HEK293 (cell line): ENCODE measurements around the gene ZBTB47.

Source experiments
- CTCF ChIA-PET: fragments of 350-600 bp; formaldehyde crosslinking; extraction: SDS; loops from one replicate; lab custom pipeline; 2021; ENCODE audit warnings: antibody characterized with exemption; lab: Yijun Ruan, JAX
- POLR2A ChIA-PET: fragments of 300-600 bp; formaldehyde crosslinking; extraction: SDS; loops from one replicate; lab custom pipeline; 2020; ENCODE audit warnings: antibody characterized with exemption, inconsistent platforms; lab: Yijun Ruan, JAX
- H3K27ac ChIP-seq: fragments of 200-500 bp; sonication (Bioruptor generic); 2 replicates; pipeline ENCODE4 v1.5.1; 2014; ENCODE audit warnings: low read depth, low read length, control low read depth, inconsistent platforms; ENCODE audit errors: extremely low read depth
- H3K36me3 ChIP-seq, 2 experiments: fragments of 200-500 bp in 1 of 2; sonication (Bioruptor generic) in 1 of 2; 1 replicate in 1 of 2; 2 replicates in 1 of 2; pipeline ENCODE4 v1.5.1; 2014 to 2017; ENCODE audit warnings: inconsistent platforms in 2 of 2, low read length in 2 of 2; ENCODE audit not compliant: control insufficient read depth in 2 of 2, insufficient read depth in 1 of 2
- H3K4me1 ChIP-seq: fragments of 200-500 bp; sonication (Bioruptor generic); 2 replicates; pipeline ENCODE4 v1.5.1; 2014; ENCODE audit warnings: mild to moderate bottlenecking, low read length, inconsistent platforms; ENCODE audit not compliant: control insufficient read depth, insufficient read depth
- H3K4me3 ChIP-seq: 2 replicates; pipeline ENCODE4 v1.5.1; 2011; ENCODE audit warnings: low read depth, mild to moderate bottlenecking, control low read depth, low read length, moderate library complexity
- H3K9me3 ChIP-seq: fragments of 200-500 bp; sonication (Bioruptor generic); 2 replicates; pipeline ENCODE4 v1.5.1; 2014; ENCODE audit warnings: low read depth, low read length, inconsistent platforms; ENCODE audit not compliant: control insufficient read depth, insufficient read depth
- GLI4 ChIP-seq: fragments of 450-650 bp; formaldehyde crosslinking; IDR thresholded peaks from 2 replicates; pipeline ENCODE4 v1.5.1; 2016; ENCODE audit warnings: missing biosample characterization, missing genetic modification characterization
- KLF10 ChIP-seq: fragments of 450-650 bp; IDR thresholded peaks from 2 replicates; pipeline ENCODE4 v1.5.1; 2018; ENCODE audit warnings: missing biosample characterization, mild to moderate bottlenecking, missing genetic modification characterization
- SALL2 ChIP-seq: fragments of 450-650 bp; formaldehyde crosslinking; IDR thresholded peaks from 2 replicates; pipeline ENCODE4 v1.5.0; 2017; ENCODE audit warnings: missing biosample characterization, mild to moderate bottlenecking, missing genetic modification characterization, borderline replicate concordance
- SETDB1 ChIP-seq: IDR thresholded peaks from one replicate; pipeline ENCODE4 v1.6.1; 2017; ENCODE audit warnings: mild to moderate bottlenecking, low read length, moderate library complexity, mixed read lengths; ENCODE audit not compliant: insufficient read length
- WT1 ChIP-seq: fragments of 450-650 bp; formaldehyde crosslinking; IDR thresholded peaks from 2 replicates; pipeline ENCODE4 v1.5.1; 2016; ENCODE audit warnings: missing biosample characterization, missing genetic modification characterization
- ZNF146 ChIP-seq: fragments of 450-650 bp; formaldehyde crosslinking; IDR thresholded peaks from 2 replicates; pipeline ENCODE4 v1.5.1; 2016; ENCODE audit warnings: missing biosample characterization, missing genetic modification characterization
- ZNF169 ChIP-seq: fragments of 450-650 bp; formaldehyde crosslinking; IDR thresholded peaks from 2 replicates; pipeline ENCODE4 v1.5.1; 2016; ENCODE audit warnings: missing biosample characterization, missing genetic modification characterization
- ZNF175 ChIP-seq: fragments of 450-650 bp; formaldehyde crosslinking; IDR thresholded peaks from 2 replicates; pipeline ENCODE4 v1.5.1; 2016; ENCODE audit warnings: missing biosample characterization, missing genetic modification characterization
- ZNF221 ChIP-seq: fragments of 450-650 bp; formaldehyde crosslinking; IDR thresholded peaks from 2 replicates; pipeline ENCODE4 v1.5.1; 2017; ENCODE audit warnings: missing biosample characterization, missing genetic modification characterization, borderline replicate concordance
- ZNF513 ChIP-seq: fragments of 450-650 bp; IDR thresholded peaks from 2 replicates; pipeline ENCODE4 v1.5.1; 2018; ENCODE audit warnings: missing biosample characterization, missing genetic modification characterization
- ZNF544 ChIP-seq: fragments of 450-650 bp; formaldehyde crosslinking; IDR thresholded peaks from 2 replicates; pipeline ENCODE4 v1.5.0; 2017; ENCODE audit warnings: missing biosample characterization, missing genetic modification characterization
- ZNF560 ChIP-seq: fragments of 450-650 bp; formaldehyde crosslinking; IDR thresholded peaks from 2 replicates; pipeline ENCODE4 v1.5.1; 2017; ENCODE audit warnings: missing biosample characterization, missing genetic modification characterization, borderline replicate concordance
- ZNF596 ChIP-seq: fragments of 450-650 bp; IDR thresholded peaks from 2 replicates; pipeline ENCODE4 v1.5.0; 2018; ENCODE audit warnings: missing biosample characterization, mild to moderate bottlenecking, missing genetic modification characterization, moderate library complexity
- ZNF791 ChIP-seq: fragments of 450-650 bp; formaldehyde crosslinking; IDR thresholded peaks from 2 replicates; pipeline ENCODE4 v1.5.1; 2016; ENCODE audit warnings: missing biosample characterization, missing genetic modification characterization
- ZNF830 ChIP-seq: fragments of 450-650 bp; IDR thresholded peaks from 2 replicates; pipeline ENCODE4 v1.5.0; 2018; ENCODE audit warnings: missing biosample characterization, missing genetic modification characterization, low read depth, mild to moderate bottlenecking, moderate library complexity
- TF ChIP-seq, protein P1 (sequence below): fragments of 450-650 bp; formaldehyde crosslinking; conservative IDR thresholded peaks from 2 replicates; pipeline ENCODE4 v1.5.1; 2016; ENCODE audit warnings: low read depth, missing biosample characterization, missing genetic modification characterization
- TF ChIP-seq, protein P2 (sequence below): fragments of 450-650 bp; formaldehyde crosslinking; conservative IDR thresholded peaks from 2 replicates; pipeline ENCODE4 v1.5.1; 2016; ENCODE audit warnings: low read depth, missing biosample characterization, missing genetic modification characterization
- TF ChIP-seq, protein P3 (sequence below): IDR thresholded peaks from 2 replicates; pipeline ENCODE4 v1.6.1; 2011; ENCODE audit warnings: mild to moderate bottlenecking, low read depth, low read length, borderline replicate concordance

ZBTB47 gene

GRCh38 chr3:42685891-42686820 is 32.7 kb downstream of the ZBTB47 start:
- H3K9me3 ChIP-seq = no peaks in the 10 kb centered on the region
- H3K4me1 ChIP-seq = no peaks in the 10 kb centered on the region
- TF ChIP-seq GLI4 (no peak), ZNF175 (no peak), ZNF544 (tag by site-specific recombination) (no peak)
- TF ChIP-seq, protein P1, sequence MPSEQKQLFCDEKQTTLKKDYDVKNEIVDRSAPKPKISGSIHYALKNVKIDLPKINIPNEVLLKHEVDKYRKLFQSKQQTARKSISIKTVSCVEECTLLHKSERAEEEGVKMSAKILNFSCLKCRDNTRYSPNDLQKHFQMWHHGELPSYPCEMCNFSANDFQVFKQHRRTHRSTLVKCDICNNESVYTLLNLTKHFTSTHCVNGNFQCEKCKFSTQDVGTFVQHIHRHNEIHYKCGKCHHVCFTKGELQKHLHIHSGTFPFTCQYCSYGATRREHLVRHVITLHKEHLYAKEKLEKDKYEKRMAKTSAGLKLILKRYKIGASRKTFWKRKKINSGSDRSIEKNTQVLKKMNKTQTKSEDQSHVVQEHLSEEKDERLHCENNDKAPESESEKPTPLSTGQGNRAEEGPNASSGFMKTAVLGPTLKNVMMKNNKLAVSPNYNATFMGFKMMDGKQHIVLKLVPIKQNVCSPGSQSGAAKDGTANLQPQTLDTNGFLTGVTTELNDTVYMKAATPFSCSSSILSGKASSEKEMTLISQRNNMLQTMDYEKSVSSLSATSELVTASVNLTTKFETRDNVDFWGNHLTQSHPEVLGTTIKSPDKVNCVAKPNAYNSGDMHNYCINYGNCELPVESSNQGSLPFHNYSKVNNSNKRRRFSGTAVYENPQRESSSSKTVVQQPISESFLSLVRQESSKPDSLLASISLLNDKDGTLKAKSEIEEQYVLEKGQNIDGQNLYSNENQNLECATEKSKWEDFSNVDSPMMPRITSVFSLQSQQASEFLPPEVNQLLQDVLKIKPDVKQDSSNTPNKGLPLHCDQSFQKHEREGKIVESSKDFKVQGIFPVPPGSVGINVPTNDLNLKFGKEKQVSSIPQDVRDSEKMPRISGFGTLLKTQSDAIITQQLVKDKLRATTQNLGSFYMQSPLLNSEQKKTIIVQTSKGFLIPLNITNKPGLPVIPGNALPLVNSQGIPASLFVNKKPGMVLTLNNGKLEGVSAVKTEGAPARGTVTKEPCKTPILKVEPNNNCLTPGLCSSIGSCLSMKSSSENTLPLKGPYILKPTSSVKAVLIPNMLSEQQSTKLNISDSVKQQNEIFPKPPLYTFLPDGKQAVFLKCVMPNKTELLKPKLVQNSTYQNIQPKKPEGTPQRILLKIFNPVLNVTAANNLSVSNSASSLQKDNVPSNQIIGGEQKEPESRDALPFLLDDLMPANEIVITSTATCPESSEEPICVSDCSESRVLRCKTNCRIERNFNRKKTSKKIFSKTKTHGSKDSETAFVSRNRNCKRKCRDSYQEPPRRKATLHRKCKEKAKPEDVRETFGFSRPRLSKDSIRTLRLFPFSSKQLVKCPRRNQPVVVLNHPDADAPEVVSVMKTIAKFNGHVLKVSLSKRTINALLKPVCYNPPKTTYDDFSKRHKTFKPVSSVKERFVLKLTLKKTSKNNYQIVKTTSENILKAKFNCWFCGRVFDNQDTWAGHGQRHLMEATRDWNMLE (tag by site-specific recombination) = no peak
- POLR2A ChIA-PET = no interaction called here
- no peaks in the 10 kb centered on the region for H3K36me3 ChIP-seq
- H3K27ac ChIP-seq = no peak overlapping the region
- CTCF ChIA-PET = no interaction called here
- H3K4me3 ChIP-seq = no peak overlapping the region

- H3K36me3 ChIP-seq = no peaks in the 10 kb centered on the region
- H3K4me1 ChIP-seq = no peaks in the 10 kb centered on the region
- no peak overlapping the region for H3K4me3 ChIP-seq
- TF ChIP-seq, protein P2, sequence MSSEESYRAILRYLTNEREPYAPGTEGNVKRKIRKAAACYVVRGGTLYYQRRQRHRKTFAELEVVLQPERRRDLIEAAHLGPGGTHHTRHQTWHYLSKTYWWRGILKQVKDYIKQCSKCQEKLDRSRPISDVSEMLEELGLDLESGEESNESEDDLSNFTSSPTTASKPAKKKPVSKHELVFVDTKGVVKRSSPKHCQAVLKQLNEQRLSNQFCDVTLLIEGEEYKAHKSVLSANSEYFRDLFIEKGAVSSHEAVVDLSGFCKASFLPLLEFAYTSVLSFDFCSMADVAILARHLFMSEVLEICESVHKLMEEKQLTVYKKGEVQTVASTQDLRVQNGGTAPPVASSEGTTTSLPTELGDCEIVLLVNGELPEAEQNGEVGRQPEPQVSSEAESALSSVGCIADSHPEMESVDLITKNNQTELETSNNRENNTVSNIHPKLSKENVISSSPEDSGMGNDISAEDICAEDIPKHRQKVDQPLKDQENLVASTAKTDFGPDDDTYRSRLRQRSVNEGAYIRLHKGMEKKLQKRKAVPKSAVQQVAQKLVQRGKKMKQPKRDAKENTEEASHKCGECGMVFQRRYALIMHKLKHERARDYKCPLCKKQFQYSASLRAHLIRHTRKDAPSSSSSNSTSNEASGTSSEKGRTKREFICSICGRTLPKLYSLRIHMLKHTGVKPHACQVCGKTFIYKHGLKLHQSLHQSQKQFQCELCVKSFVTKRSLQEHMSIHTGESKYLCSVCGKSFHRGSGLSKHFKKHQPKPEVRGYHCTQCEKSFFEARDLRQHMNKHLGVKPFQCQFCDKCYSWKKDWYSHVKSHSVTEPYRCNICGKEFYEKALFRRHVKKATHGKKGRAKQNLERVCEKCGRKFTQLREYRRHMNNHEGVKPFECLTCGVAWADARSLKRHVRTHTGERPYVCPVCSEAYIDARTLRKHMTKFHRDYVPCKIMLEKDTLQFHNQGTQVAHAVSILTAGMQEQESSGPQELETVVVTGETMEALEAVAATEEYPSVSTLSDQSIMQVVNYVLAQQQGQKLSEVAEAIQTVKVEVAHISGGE (tag by site-specific recombination) = no peak
- TF ChIP-seq WT1 (tag by site-specific recombination) = no peak
- no peak for TF ChIP-seq ZNF791
- TF ChIP-seq ZNF830 (tag by site-specific recombination) = no peak
- no peak for TF ChIP-seq ZNF596
- no peak for TF ChIP-seq SETDB1
- TF ChIP-seq ZNF169 = no peak
- no peak for TF ChIP-seq ZNF146 (tag by site-specific recombination)
- TF ChIP-seq, protein P3, sequence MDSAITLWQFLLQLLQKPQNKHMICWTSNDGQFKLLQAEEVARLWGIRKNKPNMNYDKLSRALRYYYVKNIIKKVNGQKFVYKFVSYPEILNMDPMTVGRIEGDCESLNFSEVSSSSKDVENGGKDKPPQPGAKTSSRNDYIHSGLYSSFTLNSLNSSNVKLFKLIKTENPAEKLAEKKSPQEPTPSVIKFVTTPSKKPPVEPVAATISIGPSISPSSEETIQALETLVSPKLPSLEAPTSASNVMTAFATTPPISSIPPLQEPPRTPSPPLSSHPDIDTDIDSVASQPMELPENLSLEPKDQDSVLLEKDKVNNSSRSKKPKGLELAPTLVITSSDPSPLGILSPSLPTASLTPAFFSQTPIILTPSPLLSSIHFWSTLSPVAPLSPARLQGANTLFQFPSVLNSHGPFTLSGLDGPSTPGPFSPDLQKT = no peak
- no peak for TF ChIP-seq SALL2
- TF ChIP-seq KLF10 (tag by site-specific recombination) = no peak
- no peak for TF ChIP-seq ZNF560 (tag by site-specific recombination)
- TF ChIP-seq ZNF513 = no peak
- TF ChIP-seq ZNF221 (tag by site-specific recombination) = no peak
- ChIA-PET POLR2A (no interaction called here), CTCF (interaction anchor here (0.5 kb wide), 1 partner anchor 29 kb away, joined by 7 read pairs; no protein-coding TSS in a partner anchor)
- H3K27ac ChIP-seq = no peak overlapping the region
- no peaks in the 10 kb centered on the region for H3K9me3 ChIP-seq
Observed at GRCh38 chr3:42686832-42687650, 33.5 kb downstream of the ZBTB47 start.
